ENCODE results near the gene DNASE1.
"Not testable (repeated sequence)": the region's sequence is repeated elsewhere in the genome, so short reads cannot be mapped to it uniquely, and the experiment has no call there.

DNASE1 gene

GRCh38 chr16:3643095-3643730, 11.3 kb upstream of the DNASE1 start:
- peaks cover 28% of the 10 kb centered on the region for H3K4me1 ChIP-seq (ENCODE audit: insufficient read depth, low read length)
- no peaks in the 10 kb centered on the region for H3K9me3 ChIP-seq (ENCODE audit: insufficient read depth, low read depth, low read length)
- H3K27ac ChIP-seq (ENCODE audit: low read length) = no peak overlapping the region
- no peak overlapping the region for H3K9ac ChIP-seq (ENCODE audit: low read depth, low read length)
- no peak overlapping the region for H3K4me3 ChIP-seq (ENCODE audit: low read length)
- no peaks in the 10 kb centered on the region for H3K27me3 ChIP-seq (ENCODE audit: insufficient read depth, low read length)
- H3K36me3 ChIP-seq (ENCODE audit: insufficient read depth, low read depth, low read length) = no peaks in the 10 kb centered on the region

GRCh38 chr16:3645108-3645503, 9.4 kb upstream of the DNASE1 start:
- Histone ChIP-seq H3K9me3 (ENCODE audit: insufficient read depth, low read depth, low read length) (no peaks in the 10 kb centered on the region), H3K36me3 (ENCODE audit: insufficient read depth, low read depth, low read length) (no peaks in the 10 kb centered on the region; the same call in 1 of the 2 replicates), H3K4me1 (ENCODE audit: insufficient read depth, low read length) (peaks cover 19% of the 10 kb centered on the region), H3K4me3 (ENCODE audit: low read length) (peak overlapping the region; percentile 48; the same call in 1 of the 2 replicates), H3K9ac (ENCODE audit: low read depth, low read length) (peak overlapping the region; percentile 56; the same call in 1 of the 2 replicates), H3K27ac (ENCODE audit: low read length) (peak overlapping the region; percentile 42), H3K27me3 (ENCODE audit: insufficient read depth, low read length) (no peaks in the 10 kb centered on the region)

- H3K9ac ChIP-seq (ENCODE audit: low read depth, low read length) = peak overlapping the region; percentile 56; the same call in 1 of the 2 replicates
- H3K27me3 ChIP-seq (ENCODE audit: insufficient read depth, low read length) = no peaks in the 10 kb centered on the region
- H3K4me1 ChIP-seq (ENCODE audit: insufficient read depth, low read length) = peaks cover 19% of the 10 kb centered on the region
- peak overlapping the region; percentile 48; the same call in 1 of the 2 replicates for H3K4me3 ChIP-seq (ENCODE audit: low read length)
- peaks cover 2% of the 10 kb centered on the region for H3K36me3 ChIP-seq (ENCODE audit: insufficient read depth, low read depth, low read length)
- peak overlapping the region; percentile 42 for H3K27ac ChIP-seq (ENCODE audit: low read length)
- no peaks in the 10 kb centered on the region for H3K9me3 ChIP-seq (ENCODE audit: insufficient read depth, low read depth, low read length)
Measured at GRCh38 chr16:3645504-3646347, 8.8 kb upstream of the DNASE1 start.

GRCh38 chr16:3646348-3646920, 8.1 kb upstream of the DNASE1 start:
- peaks cover 19% of the 10 kb centered on the region for H3K4me1 ChIP-seq (ENCODE audit: insufficient read depth, low read length)
- H3K27me3 ChIP-seq (ENCODE audit: insufficient read depth, low read length) = no peaks in the 10 kb centered on the region
- peak overlapping the region; percentile 56; the same call in 1 of the 2 replicates for H3K9ac ChIP-seq (ENCODE audit: low read depth, low read length)
- H3K27ac ChIP-seq (ENCODE audit: low read length) = no peak overlapping the region
- H3K36me3 ChIP-seq (ENCODE audit: insufficient read depth, low read depth, low read length) = peaks cover 9% of the 10 kb centered on the region
- no peak overlapping the region for H3K4me3 ChIP-seq (ENCODE audit: low read length)
- H3K9me3 ChIP-seq (ENCODE audit: insufficient read depth, low read depth, low read length) = no peaks in the 10 kb centered on the region

- Histone ChIP-seq H3K4me1 (ENCODE audit: insufficient read depth, low read length) (peaks cover 19% of the 10 kb centered on the region), H3K27me3 (ENCODE audit: insufficient read depth, low read length) (no peaks in the 10 kb centered on the region), H3K9ac (ENCODE audit: low read depth, low read length) (no peak overlapping the region), H3K27ac (ENCODE audit: low read length) (no peak overlapping the region), H3K36me3 (ENCODE audit: insufficient read depth, low read depth, low read length) (peaks cover 31% of the 10 kb centered on the region), H3K9me3 (ENCODE audit: insufficient read depth, low read depth, low read length) (no peaks in the 10 kb centered on the region), H3K4me3 (ENCODE audit: low read length) (no peak overlapping the region)
Measured at GRCh38 chr16:3650631-3651265, 3.7 kb upstream of the DNASE1 start.

- Histone ChIP-seq H3K9me3 (ENCODE audit: insufficient read depth, low read depth, low read length) (no peaks in the 10 kb centered on the region), H3K36me3 (ENCODE audit: insufficient read depth, low read depth, low read length) (peaks cover 39% of the 10 kb centered on the region), H3K27ac (ENCODE audit: low read length) (no peak overlapping the region), H3K4me1 (ENCODE audit: insufficient read depth, low read length) (peaks cover 10% of the 10 kb centered on the region; the same call in 1 of the 2 replicates), H3K9ac (ENCODE audit: low read depth, low read length) (no peak overlapping the region), H3K4me3 (ENCODE audit: low read length) (no peak overlapping the region), H3K27me3 (ENCODE audit: insufficient read depth, low read length) (no peaks in the 10 kb centered on the region)
Measured at GRCh38 chr16:3651461-3652372, 2.8 kb upstream of the DNASE1 start.

- Histone ChIP-seq H3K4me3 (ENCODE audit: low read length) (no peak overlapping the region), H3K4me1 (ENCODE audit: insufficient read depth, low read length) (peaks cover 10% of the 10 kb centered on the region; the same call in 1 of the 2 replicates), H3K27ac (ENCODE audit: low read length) (no peak overlapping the region), H3K27me3 (ENCODE audit: insufficient read depth, low read length) (no peaks in the 10 kb centered on the region), H3K9me3 (ENCODE audit: insufficient read depth, low read depth, low read length) (no peaks in the 10 kb centered on the region), H3K36me3 (ENCODE audit: insufficient read depth, low read depth, low read length) (peaks cover 47% of the 10 kb centered on the region), H3K9ac (ENCODE audit: low read depth, low read length) (no peak overlapping the region)
Measured at GRCh38 chr16:3652373-3653195, 1.9 kb upstream of the DNASE1 start.

- Histone ChIP-seq H3K27me3 (ENCODE audit: insufficient read depth, low read length) (no peaks in the 10 kb centered on the region), H3K9ac (ENCODE audit: low read depth, low read length) (no peak overlapping the region), H3K27ac (ENCODE audit: low read length) (no peak overlapping the region), H3K36me3 (ENCODE audit: insufficient read depth, low read depth, low read length) (peaks cover 72% of the 10 kb centered on the region), H3K9me3 (ENCODE audit: insufficient read depth, low read depth, low read length) (no peaks in the 10 kb centered on the region), H3K4me3 (ENCODE audit: low read length) (no peak overlapping the region), H3K4me1 (ENCODE audit: insufficient read depth, low read length) (peaks cover 10% of the 10 kb centered on the region; the same call in 1 of the 2 replicates)
Measured at GRCh38 chr16:3655030-3655395, 522 bp downstream of the DNASE1 start.

GRCh38 chr16:3655396-3656159, 1.1 kb downstream of the DNASE1 start:
- Histone ChIP-seq H3K36me3 (ENCODE audit: insufficient read depth, low read depth, low read length) (peaks cover 77% of the 10 kb centered on the region), H3K9ac (ENCODE audit: low read depth, low read length) (no peak overlapping the region)

GRCh38 chr16:3656160-3656490, 1.6 kb downstream of the DNASE1 start:
- not testable (repeated sequence) for H3K9me3 ChIP-seq (ENCODE audit: insufficient read depth, low read depth, low read length); H3K9ac ChIP-seq (ENCODE audit: low read depth, low read length); H3K27ac ChIP-seq (ENCODE audit: low read length); H3K4me1 ChIP-seq (ENCODE audit: insufficient read depth, low read length); H3K27me3 ChIP-seq (ENCODE audit: insufficient read depth, low read length); H3K4me3 ChIP-seq (ENCODE audit: low read length)
- peaks cover 77% of the 10 kb centered on the region for H3K36me3 ChIP-seq (ENCODE audit: insufficient read depth, low read depth, low read length)

More at GRCh38 chr16:3655396-3656159, 1.1 kb downstream of the DNASE1 start:
- H3K9me3 ChIP-seq (ENCODE audit: insufficient read depth, low read depth, low read length) = no peaks in the 10 kb centered on the region
- H3K27me3 ChIP-seq (ENCODE audit: insufficient read depth, low read length) = no peaks in the 10 kb centered on the region
- peaks cover 10% of the 10 kb centered on the region; the same call in 1 of the 2 replicates for H3K4me1 ChIP-seq (ENCODE audit: insufficient read depth, low read length)
- H3K27ac ChIP-seq (ENCODE audit: low read length) = no peak overlapping the region
- no peak overlapping the region for H3K4me3 ChIP-seq (ENCODE audit: low read length)
